Measurements from ENCODE around the gene FDXR. TPM values are rescaled to one million over a fixed set of nuclear protein-coding genes. Genes with fewer than 3 reads are reported as not detected.

The FDXR gene
- total and polyA plus RNA-seq, 2 donors (not counting 1 experiment from before 2014, with no cell fraction given), result 4.6 to 7.0 TPM

DNA sequence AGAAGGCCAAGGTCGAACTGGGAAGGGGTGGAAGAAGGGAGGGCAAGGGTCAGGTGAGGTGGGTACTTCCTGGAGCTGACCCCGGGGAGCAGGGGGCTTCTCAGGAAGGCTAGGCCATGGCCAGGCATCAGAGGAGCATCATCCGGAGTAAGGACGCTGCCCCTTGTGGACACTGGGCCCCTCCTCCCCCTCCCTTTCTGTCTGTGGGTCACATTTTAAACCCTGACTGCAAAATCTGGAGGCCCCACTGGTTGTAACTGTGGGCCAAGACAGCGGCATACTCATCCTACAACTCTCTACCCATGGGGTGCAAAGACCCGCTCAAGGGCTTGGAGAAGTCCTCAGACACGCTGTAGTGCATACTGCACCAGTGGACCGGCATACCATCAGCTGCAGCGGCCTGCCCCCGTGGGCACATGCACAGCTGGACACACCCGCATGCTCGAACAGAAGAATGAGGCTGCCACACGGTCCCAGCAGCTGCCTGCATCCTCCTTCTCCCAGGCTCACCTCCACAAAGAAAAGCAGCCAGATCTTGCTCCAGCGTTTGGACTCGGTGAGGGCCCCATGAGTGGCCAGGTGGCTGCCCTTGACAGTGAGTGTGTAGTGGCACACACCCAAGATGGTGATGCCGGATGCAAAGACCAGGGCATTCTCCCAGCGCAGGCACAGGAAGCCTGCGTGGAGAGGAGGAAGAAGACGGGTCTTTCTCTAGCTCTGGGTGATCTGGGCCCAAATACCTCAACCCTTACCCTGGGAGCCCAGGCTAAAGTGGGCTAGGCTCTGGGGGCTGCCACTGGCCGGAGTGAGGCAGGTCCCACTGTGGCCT is 19.4 kb upstream of the FDXR start:
- Histone ChIP-seq H3K4me1 (ENCODE audit: control insufficient read depth in 2 of 2, insufficient read depth in 2 of 2, low read length in 2 of 2) (peaks cover 6 to 16% of the 10 kb centered on the region in 2 donors), H3K27ac (ENCODE audit: low read length in 2 of 2) (no peak overlapping the region), H4K20me1 (ENCODE audit: control insufficient read depth, insufficient read depth, low read length, poor library complexity, severe bottlenecking) (no peaks in the 10 kb centered on the region), H3K36me3 (replicated peaks in 1 of 2; ENCODE audit: control extremely low read depth in 1 of 2, control insufficient read depth in 1 of 2, extremely low read depth in 1 of 2, insufficient read depth in 2 of 2, low read length in 1 of 2) (no peaks in the 10 kb centered on the region), H3K4me2 (replicated peaks; ENCODE audit: low read depth, low read length, poor library complexity, severe bottlenecking) (no peak overlapping the region), H2AFZ (ENCODE audit: insufficient read depth, low read depth, low read length, poor library complexity, severe bottlenecking) (no peak overlapping the region), H3K9ac (ENCODE audit: low read length) (no peak overlapping the region), H3K27me3 (replicated peaks in 1 of 4; ENCODE audit: control extremely low read depth in 1 of 4, control insufficient read depth in 3 of 4, insufficient read depth in 4 of 4, low read length in 3 of 4) (peaks cover 0 to 44% (median 9%) of the 10 kb centered on the region in 4 experiments), H3K79me2 (ENCODE audit: control insufficient read depth, insufficient read depth, low read length) (no peaks in the 10 kb centered on the region), H3K4me3 (ENCODE audit: control extremely low read depth in 1 of 5, extremely low read depth in 1 of 5, insufficient read depth in 1 of 5, low read depth in 2 of 5, low read length in 4 of 5) (no peak overlapping the region), H3K9me3 (ENCODE audit: control extremely low read depth in 1 of 3, control insufficient read depth in 2 of 3, insufficient read depth in 1 of 3, low read length in 2 of 3) (peaks cover 0 to 6% (median 0%) of the 10 kb centered on the region in 3 donors)
- ChIA-PET CTCF (interaction anchor here (0.7 to 0.8 kb wide), 2 partner anchors 232 to 521 kb away, joined by 3 read pairs; no protein-coding TSS in a partner anchor), POLR2A (no interaction called here)
- Mint-ChIP-seq H3K4me3 (peak overlapping the region; percentile 23), H3K4me1 (peaks cover 2% of the 10 kb centered on the region), H3K9me3 (ENCODE audit: insufficient read depth) (no peaks in the 10 kb centered on the region), H3K27me3 (peaks cover 45% of the 10 kb centered on the region), H3K27ac (no peak overlapping the region)
- intact Hi-C loops (cut with micrococcal nuclease), result no loop called here
- ATAC-seq (ENCODE audit: low read depth) (no peak), DNase-seq (no peak)
- WGBS (ENCODE audit: insufficient coverage), result 77% methylated on average over 19 of the region's 20 CpGs
- TF ChIP-seq CTCF (IDR thresholded peaks at IDR 0.05) (no peak), EZH2 (IDR thresholded peaks at IDR 0.05; ENCODE audit: borderline replicate concordance, insufficient read depth, low read depth, low read length, poor library complexity, severe bottlenecking) (no peak)

- TF ChIP-seq CTCF (IDR thresholded peaks at IDR 0.05) (no peak), EZH2 (IDR thresholded peaks at IDR 0.05; ENCODE audit: borderline replicate concordance, insufficient read depth, low read depth, low read length, poor library complexity, severe bottlenecking) (no peak)
- H3K9me3 Mint-ChIP-seq (ENCODE audit: insufficient read depth), result no peaks in the 10 kb centered on the region
These were observed 17.8 kb upstream of the FDXR start for GRCh38 chr17:74890554-74890953.

More at GRCh38 chr17:74890554-74890953, 17.8 kb upstream of the FDXR start:
- H3K4me3 ChIP-seq (ENCODE audit: control extremely low read depth in 1 of 5, extremely low read depth in 1 of 5, insufficient read depth in 1 of 5, low read depth in 2 of 5, low read length in 4 of 5), result no peak overlapping the region
- no peaks in the 10 kb centered on the region for H4K20me1 ChIP-seq (ENCODE audit: control insufficient read depth, insufficient read depth, low read length, poor library complexity, severe bottlenecking)
- H3K36me3 ChIP-seq (replicated peaks in 1 of 2; ENCODE audit: control extremely low read depth in 1 of 2, control insufficient read depth in 1 of 2, extremely low read depth in 1 of 2, insufficient read depth in 2 of 2, low read length in 1 of 2), result no peaks in the 10 kb centered on the region
- no peak overlapping the region for H3K27ac ChIP-seq (ENCODE audit: low read length in 2 of 2)
- no peak overlapping the region for H2AFZ ChIP-seq (ENCODE audit: insufficient read depth, low read depth, low read length, poor library complexity, severe bottlenecking)
- peaks cover 0 to 37% (median 7%) of the 10 kb centered on the region in 4 experiments for H3K27me3 ChIP-seq (replicated peaks in 1 of 4; ENCODE audit: control extremely low read depth in 1 of 4, control insufficient read depth in 3 of 4, insufficient read depth in 4 of 4, low read length in 3 of 4)
- no peak overlapping the region for H3K9ac ChIP-seq (ENCODE audit: low read length)
- peaks cover 0 to 6% (median 0%) of the 10 kb centered on the region in 3 donors for H3K9me3 ChIP-seq (ENCODE audit: control extremely low read depth in 1 of 3, control insufficient read depth in 2 of 3, insufficient read depth in 1 of 3, low read length in 2 of 3)
- H3K4me2 ChIP-seq (replicated peaks; ENCODE audit: low read depth, low read length, poor library complexity, severe bottlenecking), result no peak overlapping the region
- ChIA-PET POLR2A (no interaction called here), CTCF (no interaction called here)
- Mint-ChIP-seq H3K4me3 (no peak overlapping the region), H3K27me3 (peaks cover 41% of the 10 kb centered on the region), H3K4me1 (peaks cover 2% of the 10 kb centered on the region), H3K27ac (no peak overlapping the region)
- H3K79me2 ChIP-seq (ENCODE audit: control insufficient read depth, insufficient read depth, low read length), result no peaks in the 10 kb centered on the region
- 97% methylated on average over 6 of the region's 7 CpGs for WGBS (ENCODE audit: insufficient coverage)
- ATAC-seq (ENCODE audit: low read depth) (no peak), DNase-seq (no peak)
- H3K4me1 ChIP-seq (ENCODE audit: control insufficient read depth in 2 of 2, insufficient read depth in 2 of 2, low read length in 2 of 2), result peaks cover 6 to 16% of the 10 kb centered on the region in 2 donors
- intact Hi-C loops (cut with micrococcal nuclease), result no loop called here
